GM19099 (cell line): ENCODE measurements around the gene PLCH2.

Experiments used
- POLR2A ChIP-seq: IDR thresholded peaks from 3 replicates; pipeline ENCODE4 v1.6.1; 2011; ENCODE audit warnings: low read depth; ENCODE audit not compliant: insufficient read length; ENCODE audit errors: extremely low read depth

PLCH2 gene

GRCh38 chr1:2496087-2496622 lies 20.1 kb downstream of the PLCH2 start:
- no peak for TF ChIP-seq POLR2A

GRCh38 chr1:2496746-2497145 lies 20.7 kb downstream of the PLCH2 start:
- TF ChIP-seq POLR2A, result no peak

- TF ChIP-seq POLR2A, result no peak
Measured at GRCh38 chr1:2497891-2498290, 21.8 kb downstream of the PLCH2 start.

GRCh38 chr1:2498648-2499047 lies 22.6 kb downstream of the PLCH2 start:
- TF ChIP-seq POLR2A, result no peak

- TF ChIP-seq POLR2A, result no peak
Measured at GRCh38 chr1:2499260-2499659, 23.2 kb downstream of the PLCH2 start.

GRCh38 chr1:2499986-2500596 lies 24.0 kb downstream of the PLCH2 start:
- no peak for TF ChIP-seq POLR2A

- no peak for TF ChIP-seq POLR2A
Measured at GRCh38 chr1:2501041-2501819, 25.1 kb downstream of the PLCH2 start.

GRCh38 chr1:2501820-2502119 lies 25.7 kb downstream of the PLCH2 start:
- no peak for TF ChIP-seq POLR2A

GRCh38 chr1:2502210-2502609 lies 26.1 kb downstream of the PLCH2 start:
- no peak for TF ChIP-seq POLR2A

- no peak for TF ChIP-seq POLR2A
Measured at GRCh38 chr1:2502661-2503553, 26.8 kb downstream of the PLCH2 start.

GRCh38 chr1:2503554-2504224 lies 27.6 kb downstream of the PLCH2 start:
- TF ChIP-seq POLR2A, result no peak

- TF ChIP-seq POLR2A, result no peak
Measured at GRCh38 chr1:2504225-2504948, 28.3 kb downstream of the PLCH2 start.

GRCh38 chr1:2504949-2505272 lies 28.8 kb downstream of the PLCH2 start:
- TF ChIP-seq POLR2A, result no peak

GRCh38 chr1:2505461-2505994 lies 29.4 kb downstream of the PLCH2 start:
- TF ChIP-seq POLR2A, result no peak
